ENCODE data around the gene STX1A.

DNA sequence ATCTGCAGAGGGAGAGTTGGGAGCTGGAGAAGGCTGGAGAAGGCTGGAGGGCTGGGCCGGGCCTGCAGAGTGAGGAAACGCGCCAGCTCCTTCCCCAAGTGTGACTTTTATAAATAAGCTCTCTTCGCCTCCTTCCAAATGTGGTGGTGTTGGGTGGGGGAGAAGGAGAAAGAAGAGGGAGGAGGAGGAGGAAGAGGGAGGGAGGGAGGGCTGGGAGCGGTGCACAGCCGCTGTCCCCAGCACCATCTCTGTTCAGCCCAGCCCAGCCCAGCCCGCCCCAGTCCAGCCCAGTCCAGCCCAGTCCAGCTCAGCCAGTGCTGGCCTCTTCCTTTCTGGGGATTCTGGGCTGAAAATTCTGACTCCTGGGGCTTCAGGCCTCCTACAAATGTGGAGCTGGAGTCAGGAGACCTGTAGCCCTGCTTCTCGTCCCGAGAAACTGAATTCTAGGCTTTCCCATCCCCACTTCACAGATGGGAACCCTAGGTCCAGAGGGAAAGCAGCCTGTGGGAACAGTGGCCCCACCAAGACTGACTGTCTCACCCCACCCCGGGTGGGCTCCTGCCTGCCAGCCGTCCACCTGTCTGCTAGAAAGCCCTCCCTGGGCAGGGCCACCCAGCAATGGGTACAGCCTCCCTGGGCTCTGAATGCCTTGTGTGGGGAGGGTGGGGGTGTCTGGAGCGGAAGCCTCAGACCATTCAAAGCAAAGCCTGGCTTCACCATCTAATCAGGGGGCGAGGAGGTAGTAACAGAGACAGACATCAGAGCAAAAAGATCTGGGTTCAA, 2.3 kb downstream of the STX1A start:
- TF ChIP-seq YY1 (IDR thresholded peaks at IDR 0.05; ENCODE audit: insufficient read depth, insufficient read length), result no peak
- no peak for TF ChIP-seq ZNF274 (IDR thresholded peaks at IDR 0.05; ENCODE audit: low read depth, low read length)
- TF ChIP-seq SUZ12 (IDR thresholded peaks at IDR 0.05; ENCODE audit: extremely low read depth, insufficient read depth, insufficient read length), result no peak
